ENCODE data around the gene CD7.

Gene CD7

GRCh38 chr17:82277851-82278250 is 39.6 kb downstream of the CD7 start:
- no peak for DNase-seq

GRCh38 chr17:82276938-82277337 is 40.5 kb downstream of the CD7 start:
- no peak for DNase-seq

GRCh38 chr17:82275326-82275725 is 42.1 kb downstream of the CD7 start:
- DNase-seq, result no peak

- DNase-seq, result no peak
Observed at GRCh38 chr17:82274134-82275020, 43.0 kb downstream of the CD7 start.

DNA sequence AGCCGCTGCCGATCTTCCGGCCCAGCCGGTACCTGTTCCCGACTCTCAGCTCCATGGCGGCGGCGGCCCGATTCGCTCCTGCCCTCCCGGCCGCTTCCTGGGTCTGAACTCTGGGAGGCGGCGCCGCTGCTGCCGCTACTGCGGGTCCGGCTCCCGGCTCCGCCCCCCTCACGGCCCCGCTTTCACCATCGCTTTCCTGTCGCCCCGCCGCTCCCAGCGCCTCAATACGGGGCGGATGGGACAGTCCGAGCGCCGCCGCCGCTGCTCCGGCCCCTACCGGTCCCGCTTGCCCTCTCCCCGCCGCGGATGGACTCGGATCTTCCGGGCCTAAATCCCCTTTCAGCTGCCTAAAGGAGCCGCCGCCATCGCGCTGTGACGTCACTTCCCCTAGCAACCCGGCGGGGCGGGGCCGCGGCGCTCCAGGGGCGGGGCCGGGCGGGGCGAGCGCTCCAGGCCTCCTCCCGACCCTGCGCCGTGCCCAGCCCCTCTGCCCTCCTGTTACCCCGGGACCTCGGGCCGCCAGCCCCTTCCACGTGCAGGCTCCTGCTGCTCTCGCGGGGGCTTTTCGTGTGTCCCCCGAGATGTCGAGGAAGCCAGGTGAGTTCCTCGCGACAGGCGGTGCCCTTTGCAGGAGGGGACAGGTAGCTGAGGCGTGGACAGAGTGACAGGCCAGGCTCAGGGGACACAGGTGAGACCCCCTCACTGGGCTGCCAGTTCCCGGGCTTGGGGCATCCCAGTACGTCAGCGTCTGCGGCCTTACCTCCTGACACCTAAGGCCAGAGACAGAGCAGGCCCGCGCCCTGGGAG is 43.9 kb downstream of the CD7 start, which contains the start of gene CSNK1D:
Gene CSNK1D (minus strand): TSS at position 374 of the 807 bp plus-strand sequence. CDS start 319 bp downstream, at position 55.
- DNase-seq, result peak; percentile 94

- peak; percentile 63 for DNase-seq
Observed at GRCh38 chr17:82272495-82273326, 44.7 kb downstream of the CD7 start.

DNA sequence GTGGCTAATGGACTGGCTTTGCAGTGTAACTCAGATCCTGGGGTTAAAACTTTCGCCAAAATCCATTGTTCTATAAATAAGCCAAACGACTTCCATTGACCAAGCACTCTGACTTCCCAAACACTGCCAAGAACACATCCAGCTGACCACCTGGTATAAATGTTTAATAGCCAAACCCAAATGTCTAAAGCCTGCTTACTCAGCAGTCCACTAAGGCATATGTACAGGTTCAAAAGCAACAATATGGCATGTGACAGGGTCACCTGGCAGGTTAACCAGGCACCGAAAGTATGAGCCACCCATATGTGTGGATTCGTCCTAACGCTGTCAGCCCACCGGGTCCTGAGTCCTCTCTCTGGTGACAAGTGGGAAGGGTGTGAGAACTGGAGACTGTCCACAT is 46.0 kb downstream of the CD7 start:
- DNase-seq, result no peak

- DNase-seq, result no peak
Observed at GRCh38 chr17:82270651-82271050, 46.8 kb downstream of the CD7 start.

- no peak for DNase-seq
Observed at GRCh38 chr17:82269882-82270500, 47.4 kb downstream of the CD7 start.

DNA sequence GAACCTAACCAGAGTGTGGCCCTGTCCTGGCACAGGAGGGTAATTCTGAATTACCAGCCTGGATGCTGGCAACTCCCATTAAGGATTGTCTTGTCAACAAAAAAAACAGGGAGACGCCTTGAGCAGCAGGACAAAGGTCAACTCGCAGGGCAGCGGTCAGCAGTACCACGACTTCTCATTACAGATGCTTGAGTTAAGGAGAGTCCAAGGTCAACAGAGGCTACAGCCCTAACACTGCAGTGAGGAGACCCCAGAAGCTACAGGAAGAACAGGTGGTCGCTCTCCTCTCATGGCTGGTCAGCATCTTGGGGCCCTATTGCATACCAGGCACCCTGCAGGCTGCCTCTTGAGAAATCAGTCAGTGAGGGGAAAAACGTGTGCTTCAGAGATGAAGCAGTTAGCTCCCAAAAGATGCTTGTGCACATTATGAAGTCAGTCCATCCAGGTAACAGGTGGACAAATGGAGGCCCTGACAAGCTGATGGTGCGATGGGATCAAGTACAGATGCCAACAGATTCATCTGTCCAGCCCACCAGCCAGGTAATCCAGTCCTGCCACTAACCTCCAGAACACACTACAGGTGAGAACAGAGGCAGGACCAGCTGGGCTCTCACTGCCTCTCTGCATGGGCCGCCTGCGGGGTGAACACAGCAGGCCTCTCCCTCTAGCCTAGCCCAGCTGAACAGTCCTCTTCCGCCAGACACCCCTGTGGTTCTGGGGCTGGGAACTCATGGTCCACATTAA is 48.1 kb downstream of the CD7 start:
- no peak for DNase-seq

DNA sequence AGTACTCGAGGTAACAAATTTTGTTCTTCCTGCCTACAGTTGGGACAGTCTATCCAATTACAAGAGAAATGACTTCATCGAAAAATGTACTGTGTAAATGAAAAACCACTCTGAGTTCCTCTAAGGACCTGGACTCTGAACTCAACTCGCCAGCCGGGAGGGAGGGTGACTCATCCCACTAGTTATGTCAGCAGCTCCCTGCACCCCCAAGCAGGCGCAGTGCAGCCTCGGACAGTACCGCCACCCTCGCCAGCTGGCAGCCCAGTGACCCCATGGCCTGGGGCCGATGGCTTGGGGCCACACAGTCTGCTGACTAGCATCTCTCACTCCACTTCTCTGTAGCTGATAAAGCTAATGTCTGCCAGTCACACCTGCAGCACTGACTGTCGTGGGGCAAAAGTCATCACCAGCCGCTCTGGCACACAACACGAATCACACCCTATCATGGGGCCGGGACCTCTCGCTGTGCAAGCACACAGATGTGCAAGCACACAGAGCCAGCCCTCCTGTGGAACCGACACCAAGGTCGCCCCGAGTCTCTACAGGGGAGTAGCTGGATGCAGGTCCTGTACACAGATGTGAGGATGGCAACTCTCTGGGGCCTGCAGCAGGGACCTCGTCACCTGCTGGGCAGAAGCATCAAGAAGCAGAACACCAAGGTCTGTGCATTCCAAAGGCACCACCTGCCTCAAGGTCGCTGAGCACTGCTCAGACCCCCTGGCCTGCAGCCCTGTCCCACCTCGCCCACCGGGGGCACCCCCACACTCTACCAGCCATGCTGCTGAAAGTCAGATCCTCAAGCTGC is 49.6 kb downstream of the CD7 start:
- peak; percentile 63 for DNase-seq

- no peak for DNase-seq
Observed at GRCh38 chr17:82266142-82266541, 51.3 kb downstream of the CD7 start.

Measured in CD4-positive, alpha-beta T cell treated with Interleukin-6 for 4 hours (primary cell).